ENCODE data around the gene TYK2.

DNA sequence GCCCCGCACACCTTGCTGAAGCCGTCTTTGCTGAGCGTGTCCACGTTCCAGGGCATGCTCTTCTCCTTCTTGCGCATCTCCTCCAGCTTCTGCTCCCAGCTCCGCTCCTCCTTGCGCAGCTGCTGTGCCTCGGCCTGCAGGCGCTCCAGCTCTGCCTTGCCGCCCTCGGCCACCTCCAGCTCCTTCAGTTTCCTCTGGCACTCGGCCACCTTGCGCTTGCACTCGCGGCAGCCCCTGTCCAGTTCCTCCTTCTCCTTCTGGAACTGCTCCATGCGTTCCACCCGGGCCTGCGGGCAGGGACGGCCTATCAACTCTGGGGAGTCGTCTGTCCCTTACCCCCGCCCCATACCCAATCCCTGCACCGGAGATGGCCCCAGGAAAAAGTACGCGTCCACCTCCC, 15.5 kb upstream of the TYK2 start:
- TF ChIP-seq, protein P1, sequence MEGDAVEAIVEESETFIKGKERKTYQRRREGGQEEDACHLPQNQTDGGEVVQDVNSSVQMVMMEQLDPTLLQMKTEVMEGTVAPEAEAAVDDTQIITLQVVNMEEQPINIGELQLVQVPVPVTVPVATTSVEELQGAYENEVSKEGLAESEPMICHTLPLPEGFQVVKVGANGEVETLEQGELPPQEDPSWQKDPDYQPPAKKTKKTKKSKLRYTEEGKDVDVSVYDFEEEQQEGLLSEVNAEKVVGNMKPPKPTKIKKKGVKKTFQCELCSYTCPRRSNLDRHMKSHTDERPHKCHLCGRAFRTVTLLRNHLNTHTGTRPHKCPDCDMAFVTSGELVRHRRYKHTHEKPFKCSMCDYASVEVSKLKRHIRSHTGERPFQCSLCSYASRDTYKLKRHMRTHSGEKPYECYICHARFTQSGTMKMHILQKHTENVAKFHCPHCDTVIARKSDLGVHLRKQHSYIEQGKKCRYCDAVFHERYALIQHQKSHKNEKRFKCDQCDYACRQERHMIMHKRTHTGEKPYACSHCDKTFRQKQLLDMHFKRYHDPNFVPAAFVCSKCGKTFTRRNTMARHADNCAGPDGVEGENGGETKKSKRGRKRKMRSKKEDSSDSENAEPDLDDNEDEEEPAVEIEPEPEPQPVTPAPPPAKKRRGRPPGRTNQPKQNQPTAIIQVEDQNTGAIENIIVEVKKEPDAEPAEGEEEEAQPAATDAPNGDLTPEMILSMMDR (IDR thresholded peaks at IDR 0.05) = no peak
- TF ChIP-seq POLR2AphosphoS5 (IDR thresholded peaks at IDR 0.05) (no peak), POLR2A (IDR thresholded peaks at IDR 0.05) (no peak)
